Liver (tissue), 9 donors: Measurements from ENCODE around the gene SOX13. TPM values are rescaled to one million over a fixed set of nuclear protein-coding genes. Genes with fewer than 3 reads are reported as not detected.

Source experiments
- DNase-seq: peaks from one replicate; pipeline ENCODE4 v3.0.0-alpha.2; 2017; ENCODE audit warnings: low spot score
- H3K27ac ChIP-seq, 2 donors: one replicate each; pipeline ENCODE4 v1.7.0; 2013; ENCODE audit warnings: inconsistent platforms in 2 of 2, low read length in 2 of 2, control low read depth in 1 of 2, low read depth in 1 of 2, mild to moderate bottlenecking in 1 of 2
- H3K27me3 ChIP-seq, 4 donors: one replicate each; pipeline versions ENCODE4 v1.6.1 to v1.7.0; 2013; ENCODE audit warnings: low read length in 3 of 4, inconsistent platforms in 1 of 4, mild to moderate bottlenecking in 1 of 4, moderate library complexity in 1 of 4; ENCODE audit not compliant: control insufficient read depth in 4 of 4, insufficient read depth in 4 of 4
- H3K36me3 ChIP-seq, 4 donors: one replicate each; pipeline versions ENCODE4 v1.6.1 to v1.7.0; 2013; ENCODE audit warnings: low read length in 3 of 4, mild to moderate bottlenecking in 3 of 4, low read depth in 1 of 4, moderate library complexity in 1 of 4; ENCODE audit not compliant: control insufficient read depth in 4 of 4, insufficient read depth in 3 of 4
- H3K4me1 ChIP-seq, 4 donors: one replicate each; pipeline versions ENCODE4 v1.6.1 to v1.7.0; 2013; ENCODE audit warnings: low read length in 3 of 4, mild to moderate bottlenecking in 3 of 4, moderate library complexity in 1 of 4; ENCODE audit not compliant: control insufficient read depth in 4 of 4, insufficient read depth in 4 of 4
- H3K4me3 ChIP-seq, 3 donors: one replicate each; pipeline versions ENCODE4 v1.6.1 to v1.7.0; 2013; ENCODE audit warnings: low read length in 3 of 3, control low read depth in 1 of 3, low read depth in 1 of 3, mild to moderate bottlenecking in 1 of 3
- H3K9ac ChIP-seq, 2 donors: one replicate each; pipeline ENCODE4 v1.7.0; 2013; ENCODE audit warnings: low read length in 2 of 2, mild to moderate bottlenecking in 2 of 2, moderate library complexity in 2 of 2, control low read depth in 1 of 2, low read depth in 1 of 2
- H3K9me3 ChIP-seq, 4 donors: one replicate each; pipeline versions ENCODE4 v1.6.1 to v1.7.0; 2013; ENCODE audit warnings: low read length in 3 of 4; ENCODE audit not compliant: control insufficient read depth in 4 of 4
- CTCF ChIP-seq: fragments of 150-350 bp; IDR thresholded peaks from 2 replicates; pipeline ENCODE4 v1.5.1; 2017; ENCODE audit warnings: improper control_type of control experiment, low read depth, low read length; ENCODE audit not compliant: missing input control
- FOXA2 ChIP-seq: IDR thresholded peaks from 2 replicates; pipeline ENCODE4 v1.6.1; 2016; ENCODE audit warnings: antibody characterized with exemption
- HNF4G ChIP-seq: IDR thresholded peaks from 2 replicates; pipeline ENCODE4 v1.6.1; 2016; ENCODE audit warnings: antibody characterized with exemption
- JUND ChIP-seq, 2 donors: IDR thresholded peaks; 2 replicates each; pipeline ENCODE4 v1.6.1; 2016; ENCODE audit warnings: antibody characterized with exemption in 2 of 2
- NR2F2 ChIP-seq: IDR thresholded peaks from 2 replicates; pipeline ENCODE4 v1.6.1; 2016; ENCODE audit warnings: antibody characterized with exemption
- RXRA ChIP-seq, 2 donors: IDR thresholded peaks; 2 replicates each; pipeline ENCODE4 v1.6.1; 2017 to 2018; ENCODE audit warnings: antibody characterized with exemption in 2 of 2, mild to moderate bottlenecking in 1 of 2
- TAF1 ChIP-seq: conservative IDR thresholded peaks from 2 replicates; pipeline ENCODE4 v1.6.1; 2016; ENCODE audit warnings: antibody characterized with exemption, mild to moderate bottlenecking
- ZBTB33 ChIP-seq: IDR thresholded peaks from 2 replicates; pipeline ENCODE4 v1.6.1; 2016; ENCODE audit warnings: antibody characterized with exemption
- WGBS: extraction: QIAGEN DNeasy Blood & Tissue Kit; methylation state at CpG from one replicate; pipeline ENCODE4 v1.1.7; 2013; 5-methylcytosine and 5-hydroxymethylcytosine counted together
- polyA plus RNA-seq, 2 donors: library from polyadenylated mRNA; stranded (reverse) in 1 of 2; unstranded in 1 of 2; fragments of 200-250 nt in 1 of 2; fragments of >200 nt in 1 of 2; fragmentation: Nextera tagmentation in 1 of 2; extraction: Ambion mirVana in 1 of 2; gene quantifications; one replicate each; pipeline versions ENCODE4 v1.2.1 to v1.2.3, GENCODE V29; 2013 to 2015
- total RNA-seq, 2 donors: library from RNA; depleted of rRNA; stranded (reverse); fragments of >200 nt; gene quantifications; one replicate each; pipeline ENCODE4 v1.2.3, GENCODE V29; 2014
- donor health status: healthy.
- donor health status: healthy.
- donor health status: healthy.
- donor health status: healthy.
- donor health status: healthy.

The SOX13 gene
- total and polyA plus RNA-seq, 4 donors, result 7.8 to 15.5 (median 8.7) TPM

GRCh38 chr1:204033306-204033705 is 39.6 kb upstream of the SOX13 start:
- H3K4me3 ChIP-seq, result no peak overlapping the region
- no peak for DNase-seq
- H3K4me1 ChIP-seq, result no peaks in the 10 kb centered on the region
- H3K9ac ChIP-seq, result no peak overlapping the region
- no peaks in the 10 kb centered on the region for H3K9me3 ChIP-seq
- H3K27me3 ChIP-seq, result no peaks in the 10 kb centered on the region
- H3K27ac ChIP-seq, result no peak overlapping the region
- no peak for TF ChIP-seq FOXA2
- no peak for TF ChIP-seq JUND (IDR thresholded peaks at IDR 0.05)
- no peak for TF ChIP-seq NR2F2
- no peak for TF ChIP-seq ZBTB33
- no peak for TF ChIP-seq HNF4G
- no peaks in the 10 kb centered on the region for H3K36me3 ChIP-seq
- 70% methylated on average over 1 of the region's 1 CpG for WGBS

GRCh38 chr1:204036882-204037655 is 35.8 kb upstream of the SOX13 start:
- H3K4me1 ChIP-seq, result no peaks in the 10 kb centered on the region
- no peak overlapping the region for H3K4me3 ChIP-seq
- WGBS, result 78% methylated on average over 14 of the region's 14 CpGs
- TF ChIP-seq TAF1 (no peak), CTCF (no peak)
- DNase-seq, result no peak
- no peak overlapping the region for H3K9ac ChIP-seq
- no peaks in the 10 kb centered on the region for H3K27me3 ChIP-seq
- H3K9me3 ChIP-seq, result no peaks in the 10 kb centered on the region
- no peak overlapping the region for H3K27ac ChIP-seq
- H3K36me3 ChIP-seq, result no peaks in the 10 kb centered on the region

GRCh38 chr1:204041232-204041767 is 31.6 kb upstream of the SOX13 start:
- TF ChIP-seq RXRA (IDR thresholded peaks at IDR 0.05), result no peak
- no peak overlapping the region for H3K9ac ChIP-seq
- no peaks in the 10 kb centered on the region for H3K27me3 ChIP-seq
- no peak for DNase-seq
- H3K27ac ChIP-seq, result no peak overlapping the region
- H3K4me1 ChIP-seq, result no peaks in the 10 kb centered on the region
- WGBS, result 72% methylated on average over 10 of the region's 10 CpGs
- H3K36me3 ChIP-seq, result no peaks in the 10 kb centered on the region
- H3K4me3 ChIP-seq, result no peak overlapping the region
- no peaks in the 10 kb centered on the region for H3K9me3 ChIP-seq
